Measurements from ENCODE around the gene C1R. TPM values are rescaled to one million over a fixed set of nuclear protein-coding genes. Genes with fewer than 3 reads are reported as not detected.

C1R gene
- total RNA-seq, 6 donors from 2014 or later: 116 to 410 (median 210) TPM

- ATAC-seq (ENCODE audit: low FRiP score in 2 of 2) (no peak), DNase-seq (no peak)
- Histone ChIP-seq H3K27ac (peak overlapping the region in 1 of 4 donors; percentile 21), H3K9me3 (no peaks in the 10 kb centered on the region), H3K4me3 (no peak overlapping the region), H3K27me3 (no peaks in the 10 kb centered on the region), H3K4me1 (peaks cover 6 to 17% (median 8%) of the 10 kb centered on the region in 4 donors), H3K36me3 (peaks cover 6 to 55% (median 22%) of the 10 kb centered on the region in 4 donors)
- WGBS, 2 donors: 69 to 81% methylated on average over 3 of the region's 3 CpGs
- TF ChIP-seq POLR2A (IDR thresholded peaks at IDR 0.05) (no peak), CTCF (IDR thresholded peaks at IDR 0.05) (no peak), POLR2AphosphoS5 (IDR thresholded peaks at IDR 0.05) (no peak), EP300 (IDR thresholded peaks at IDR 0.05) (no peak)
Measured at GRCh38 chr12:7102582-7102981, 10.3 kb upstream of the C1R start.

- Histone ChIP-seq H3K36me3 (peaks cover 6 to 58% (median 24%) of the 10 kb centered on the region in 4 donors), H3K27ac (peak overlapping the region in 2 of 4 donors; percentile 7 to 16), H3K9me3 (no peaks in the 10 kb centered on the region), H3K27me3 (no peaks in the 10 kb centered on the region), H3K4me3 (no peak overlapping the region), H3K4me1 (peaks cover 0 to 8% (median 1%) of the 10 kb centered on the region in 4 donors)
- WGBS, 2 donors: 79 to 89% methylated on average over 6 to 10 of the region's 10 CpGs
- TF ChIP-seq CTCF (IDR thresholded peaks at IDR 0.05) (no peak), EP300 (IDR thresholded peaks at IDR 0.05) (no peak)
- ATAC-seq (ENCODE audit: low FRiP score in 2 of 2) (peak in 1 of 2 donors; percentile 50), DNase-seq (peak in 1 of 2 donors; percentile 16)
Measured at GRCh38 chr12:7101694-7102131, 9.5 kb upstream of the C1R start.

- no peaks in the 10 kb centered on the region for H3K27me3 ChIP-seq
- 95 to 100% methylated on average over 3 to 4 of the region's 4 CpGs for WGBS, 2 donors
- DNase-seq: no peak
- no peak overlapping the region for H3K4me3 ChIP-seq
- peaks cover 0 to 3% (median 2%) of the 10 kb centered on the region in 4 donors for H3K4me1 ChIP-seq
- peaks cover 6 to 58% (median 27%) of the 10 kb centered on the region in 4 donors for H3K36me3 ChIP-seq
- H3K27ac ChIP-seq: peak overlapping the region in 1 of 4 donors; percentile 7
- H3K9me3 ChIP-seq: no peaks in the 10 kb centered on the region
- TF ChIP-seq CTCF (IDR thresholded peaks at IDR 0.05): no peak
- TF ChIP-seq POLR2AphosphoS5 (IDR thresholded peaks at IDR 0.05): no peak
- no peak for TF ChIP-seq EP300 (IDR thresholded peaks at IDR 0.05)
- no peak for TF ChIP-seq POLR2A (IDR thresholded peaks at IDR 0.05)
- peak in 1 of 2 donors; percentile 33 for ATAC-seq (ENCODE audit: low FRiP score in 2 of 2)
Measured at GRCh38 chr12:7101047-7101693, 8.9 kb upstream of the C1R start.

GRCh38 chr12:7100239-7100638 is 8.0 kb upstream of the C1R start:
- ATAC-seq (ENCODE audit: low FRiP score in 2 of 2): no peak
- TF ChIP-seq POLR2A (IDR thresholded peaks at IDR 0.05): no peak
- TF ChIP-seq CTCF (IDR thresholded peaks at IDR 0.05): no peak
- no peak for TF ChIP-seq EP300 (IDR thresholded peaks at IDR 0.05)
- no peak for TF ChIP-seq POLR2AphosphoS5 (IDR thresholded peaks at IDR 0.05)
- H3K27me3 ChIP-seq: no peaks in the 10 kb centered on the region
- DNase-seq: no peak
- H3K4me3 ChIP-seq: no peak overlapping the region
- WGBS, 2 donors: 85 to 94% methylated on average over 4 of the region's 4 CpGs
- H3K4me1 ChIP-seq: peaks cover 0 to 12% (median 5%) of the 10 kb centered on the region in 4 donors
- H3K36me3 ChIP-seq: peaks cover 6 to 58% (median 27%) of the 10 kb centered on the region in 4 donors
- H3K27ac ChIP-seq: no peak overlapping the region
- no peaks in the 10 kb centered on the region for H3K9me3 ChIP-seq

All from upper lobe of left lung (tissue), 6 donors.